Measurements from ENCODE around the gene MAVS.

DNA sequence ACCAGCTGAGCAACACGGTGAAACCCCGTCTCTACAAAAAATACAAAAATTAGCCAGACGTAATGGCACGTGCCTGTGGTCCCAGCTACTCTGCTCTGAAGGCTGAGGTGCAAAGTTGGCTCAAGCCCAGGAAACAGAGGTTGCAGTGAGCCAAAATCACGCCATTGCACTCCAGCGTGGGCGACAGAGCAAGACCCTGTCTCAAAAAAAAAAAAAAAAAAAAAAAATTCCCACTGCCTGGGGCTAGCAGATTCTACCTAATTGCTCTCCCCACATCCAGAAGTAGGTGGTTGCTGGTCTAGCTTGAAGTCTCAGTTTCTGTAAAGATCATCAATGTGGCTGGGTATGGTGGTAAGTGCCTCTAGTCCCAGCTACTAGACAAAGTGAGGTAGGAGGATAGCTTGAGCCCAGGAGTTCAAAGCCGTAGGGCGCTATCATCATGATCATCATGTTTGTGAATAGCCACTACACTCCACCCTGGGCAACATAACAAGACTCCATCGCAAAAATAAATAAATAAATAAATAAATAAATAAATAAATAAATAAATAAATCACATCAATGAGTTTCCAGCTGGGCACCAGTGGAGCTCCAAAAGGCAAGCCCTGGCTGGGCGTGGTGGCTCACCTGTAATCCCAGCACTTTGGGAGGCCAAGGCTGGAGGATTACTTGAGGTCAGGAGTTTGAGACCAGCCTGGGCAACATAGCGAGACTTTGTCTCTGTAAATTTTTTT is 32.6 kb upstream of the MAVS start:
- TF ChIP-seq, protein P1, sequence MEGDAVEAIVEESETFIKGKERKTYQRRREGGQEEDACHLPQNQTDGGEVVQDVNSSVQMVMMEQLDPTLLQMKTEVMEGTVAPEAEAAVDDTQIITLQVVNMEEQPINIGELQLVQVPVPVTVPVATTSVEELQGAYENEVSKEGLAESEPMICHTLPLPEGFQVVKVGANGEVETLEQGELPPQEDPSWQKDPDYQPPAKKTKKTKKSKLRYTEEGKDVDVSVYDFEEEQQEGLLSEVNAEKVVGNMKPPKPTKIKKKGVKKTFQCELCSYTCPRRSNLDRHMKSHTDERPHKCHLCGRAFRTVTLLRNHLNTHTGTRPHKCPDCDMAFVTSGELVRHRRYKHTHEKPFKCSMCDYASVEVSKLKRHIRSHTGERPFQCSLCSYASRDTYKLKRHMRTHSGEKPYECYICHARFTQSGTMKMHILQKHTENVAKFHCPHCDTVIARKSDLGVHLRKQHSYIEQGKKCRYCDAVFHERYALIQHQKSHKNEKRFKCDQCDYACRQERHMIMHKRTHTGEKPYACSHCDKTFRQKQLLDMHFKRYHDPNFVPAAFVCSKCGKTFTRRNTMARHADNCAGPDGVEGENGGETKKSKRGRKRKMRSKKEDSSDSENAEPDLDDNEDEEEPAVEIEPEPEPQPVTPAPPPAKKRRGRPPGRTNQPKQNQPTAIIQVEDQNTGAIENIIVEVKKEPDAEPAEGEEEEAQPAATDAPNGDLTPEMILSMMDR (IDR thresholded peaks at IDR 0.05; ENCODE audit: low read depth, low read length): no peak
- TF ChIP-seq EZH2phosphoT487 (IDR thresholded peaks at IDR 0.05; ENCODE audit: low read depth): no peak

Measured in OCI-LY3 (cell line).